Measurements from ENCODE around the gene RASSF4.
"Not testable (repeated sequence)": the region's sequence is repeated elsewhere in the genome, so short reads cannot be mapped to it uniquely, and the experiment has no call there.

Gene RASSF4

GRCh38 chr10:45006276-45007030 lies 46.9 kb downstream of the RASSF4 start:
- H3K4me3 ChIP-seq (ENCODE audit: insufficient read length, low read depth), result no peak overlapping the region
- TF ChIP-seq YY1 (IDR thresholded peaks at IDR 0.05; ENCODE audit: insufficient read depth, insufficient read length), result no peak
- no peak for TF ChIP-seq ZNF274 (IDR thresholded peaks at IDR 0.05; ENCODE audit: low read depth, low read length)
- no peak for TF ChIP-seq SUZ12 (IDR thresholded peaks at IDR 0.05; ENCODE audit: extremely low read depth, insufficient read depth, insufficient read length)
- H3K9ac ChIP-seq (ENCODE audit: insufficient read length, low read depth), result no peak overlapping the region
- no peaks in the 10 kb centered on the region for H3K27me3 ChIP-seq (ENCODE audit: insufficient read depth, insufficient read length)
- H3K9me3 ChIP-seq (ENCODE audit: insufficient read depth, low read length), result peaks cover 32% of the 10 kb centered on the region
- no peaks in the 10 kb centered on the region for H3K4me1 ChIP-seq (ENCODE audit: insufficient read depth, insufficient read length)
- DNase-seq (ENCODE audit: low read depth, low spot score), result no peak
- H3K36me3 ChIP-seq (ENCODE audit: insufficient read depth, insufficient read length, low read length), result peaks cover 20% of the 10 kb centered on the region

GRCh38 chr10:45008524-45009161 lies 49.0 kb downstream of the RASSF4 start:
- no peak for TF ChIP-seq SUZ12 (IDR thresholded peaks at IDR 0.05; ENCODE audit: extremely low read depth, insufficient read depth, insufficient read length)
- TF ChIP-seq ZNF274 (IDR thresholded peaks at IDR 0.05; ENCODE audit: low read depth, low read length), result no peak
- TF ChIP-seq YY1 (IDR thresholded peaks at IDR 0.05; ENCODE audit: insufficient read depth, insufficient read length), result no peak
- peak; percentile 49 for DNase-seq (ENCODE audit: low read depth, low spot score)
- Histone ChIP-seq H3K4me3 (ENCODE audit: insufficient read length, low read depth) (no peak overlapping the region), H3K9ac (ENCODE audit: insufficient read length, low read depth) (no peak overlapping the region), H3K36me3 (ENCODE audit: insufficient read depth, insufficient read length, low read length) (peaks cover 14% of the 10 kb centered on the region), H3K9me3 (ENCODE audit: insufficient read depth, low read length) (peaks cover 13% of the 10 kb centered on the region), H3K4me1 (ENCODE audit: insufficient read depth, insufficient read length) (no peaks in the 10 kb centered on the region), H3K27me3 (ENCODE audit: insufficient read depth, insufficient read length) (no peaks in the 10 kb centered on the region)

GRCh38 chr10:45014557-45014956 lies 55.0 kb downstream of the RASSF4 start:
- H3K9ac ChIP-seq (ENCODE audit: insufficient read length, low read depth); H3K4me3 ChIP-seq (ENCODE audit: insufficient read length, low read depth); H3K27me3 ChIP-seq (ENCODE audit: insufficient read depth, insufficient read length); DNase-seq (ENCODE audit: low read depth, low spot score); H3K36me3 ChIP-seq (ENCODE audit: insufficient read depth, insufficient read length, low read length); H3K9me3 ChIP-seq (ENCODE audit: insufficient read depth, low read length); H3K4me1 ChIP-seq (ENCODE audit: insufficient read depth, insufficient read length): not testable (repeated sequence)

- TF ChIP-seq SUZ12 (IDR thresholded peaks at IDR 0.05; ENCODE audit: extremely low read depth, insufficient read depth, insufficient read length) (no peak), ZNF274 (IDR thresholded peaks at IDR 0.05; ENCODE audit: low read depth, low read length) (no peak), YY1 (IDR thresholded peaks at IDR 0.05; ENCODE audit: insufficient read depth, insufficient read length) (no peak)
- Histone ChIP-seq H3K4me3 (ENCODE audit: insufficient read length, low read depth) (no peak overlapping the region), H3K4me1 (ENCODE audit: insufficient read depth, insufficient read length) (no peaks in the 10 kb centered on the region), H3K9ac (ENCODE audit: insufficient read length, low read depth) (no peak overlapping the region), H3K36me3 (ENCODE audit: insufficient read depth, insufficient read length, low read length) (no peaks in the 10 kb centered on the region), H3K27me3 (ENCODE audit: insufficient read depth, insufficient read length) (no peaks in the 10 kb centered on the region), H3K9me3 (ENCODE audit: insufficient read depth, low read length) (peaks cover 9% of the 10 kb centered on the region)
- no peak for DNase-seq (ENCODE audit: low read depth, low spot score)
These were observed 56.0 kb downstream of the RASSF4 start for GRCh38 chr10:45015590-45015989.

- H3K4me3 ChIP-seq (ENCODE audit: insufficient read length, low read depth), result no peak overlapping the region
- TF ChIP-seq SUZ12 (IDR thresholded peaks at IDR 0.05; ENCODE audit: extremely low read depth, insufficient read depth, insufficient read length), result no peak
- no peak for TF ChIP-seq ZNF274 (IDR thresholded peaks at IDR 0.05; ENCODE audit: low read depth, low read length)
- no peak for TF ChIP-seq YY1 (IDR thresholded peaks at IDR 0.05; ENCODE audit: insufficient read depth, insufficient read length)
- no peaks in the 10 kb centered on the region for H3K27me3 ChIP-seq (ENCODE audit: insufficient read depth, insufficient read length)
- no peaks in the 10 kb centered on the region for H3K4me1 ChIP-seq (ENCODE audit: insufficient read depth, insufficient read length)
- no peak for DNase-seq (ENCODE audit: low read depth, low spot score)
- no peaks in the 10 kb centered on the region for H3K36me3 ChIP-seq (ENCODE audit: insufficient read depth, insufficient read length, low read length)
- H3K9me3 ChIP-seq (ENCODE audit: insufficient read depth, low read length), result no peaks in the 10 kb centered on the region
- no peak overlapping the region for H3K9ac ChIP-seq (ENCODE audit: insufficient read length, low read depth)
These were observed 63.8 kb downstream of the RASSF4 start for GRCh38 chr10:45023426-45023825.

- TF ChIP-seq SUZ12 (IDR thresholded peaks at IDR 0.05; ENCODE audit: extremely low read depth, insufficient read depth, insufficient read length) (no peak), ZNF274 (IDR thresholded peaks at IDR 0.05; ENCODE audit: low read depth, low read length) (no peak), YY1 (IDR thresholded peaks at IDR 0.05; ENCODE audit: insufficient read depth, insufficient read length) (no peak)
- Histone ChIP-seq H3K4me1 (ENCODE audit: insufficient read depth, insufficient read length) (no peaks in the 10 kb centered on the region), H3K4me3 (ENCODE audit: insufficient read length, low read depth) (no peak overlapping the region), H3K9ac (ENCODE audit: insufficient read length, low read depth) (no peak overlapping the region), H3K9me3 (ENCODE audit: insufficient read depth, low read length) (peaks cover 9% of the 10 kb centered on the region), H3K27me3 (ENCODE audit: insufficient read depth, insufficient read length) (no peaks in the 10 kb centered on the region), H3K36me3 (ENCODE audit: insufficient read depth, insufficient read length, low read length) (no peaks in the 10 kb centered on the region)
- DNase-seq (ENCODE audit: low read depth, low spot score), result no peak
These were observed 74.7 kb downstream of the RASSF4 start for GRCh38 chr10:45034301-45034700.

- Histone ChIP-seq H3K36me3 (ENCODE audit: insufficient read depth, insufficient read length, low read length) (no peaks in the 10 kb centered on the region), H3K9me3 (ENCODE audit: insufficient read depth, low read length) (no peaks in the 10 kb centered on the region), H3K9ac (ENCODE audit: insufficient read length, low read depth) (no peak overlapping the region), H3K27me3 (ENCODE audit: insufficient read depth, insufficient read length) (no peaks in the 10 kb centered on the region), H3K4me3 (ENCODE audit: insufficient read length, low read depth) (no peak overlapping the region), H3K4me1 (ENCODE audit: insufficient read depth, insufficient read length) (no peaks in the 10 kb centered on the region)
- TF ChIP-seq ZNF274 (IDR thresholded peaks at IDR 0.05; ENCODE audit: low read depth, low read length) (no peak), SUZ12 (IDR thresholded peaks at IDR 0.05; ENCODE audit: extremely low read depth, insufficient read depth, insufficient read length) (no peak), YY1 (IDR thresholded peaks at IDR 0.05; ENCODE audit: insufficient read depth, insufficient read length) (no peak)
- DNase-seq (ENCODE audit: low read depth, low spot score), result no peak
These were observed 76.1 kb downstream of the RASSF4 start for GRCh38 chr10:45035673-45036072.

All from NT2/D1 (cell line).